ENCODE results near the gene CEP72.

GRCh38 chr5:617896-618295 is 5.8 kb downstream of the CEP72 start:
- TF ChIP-seq, protein P1, sequence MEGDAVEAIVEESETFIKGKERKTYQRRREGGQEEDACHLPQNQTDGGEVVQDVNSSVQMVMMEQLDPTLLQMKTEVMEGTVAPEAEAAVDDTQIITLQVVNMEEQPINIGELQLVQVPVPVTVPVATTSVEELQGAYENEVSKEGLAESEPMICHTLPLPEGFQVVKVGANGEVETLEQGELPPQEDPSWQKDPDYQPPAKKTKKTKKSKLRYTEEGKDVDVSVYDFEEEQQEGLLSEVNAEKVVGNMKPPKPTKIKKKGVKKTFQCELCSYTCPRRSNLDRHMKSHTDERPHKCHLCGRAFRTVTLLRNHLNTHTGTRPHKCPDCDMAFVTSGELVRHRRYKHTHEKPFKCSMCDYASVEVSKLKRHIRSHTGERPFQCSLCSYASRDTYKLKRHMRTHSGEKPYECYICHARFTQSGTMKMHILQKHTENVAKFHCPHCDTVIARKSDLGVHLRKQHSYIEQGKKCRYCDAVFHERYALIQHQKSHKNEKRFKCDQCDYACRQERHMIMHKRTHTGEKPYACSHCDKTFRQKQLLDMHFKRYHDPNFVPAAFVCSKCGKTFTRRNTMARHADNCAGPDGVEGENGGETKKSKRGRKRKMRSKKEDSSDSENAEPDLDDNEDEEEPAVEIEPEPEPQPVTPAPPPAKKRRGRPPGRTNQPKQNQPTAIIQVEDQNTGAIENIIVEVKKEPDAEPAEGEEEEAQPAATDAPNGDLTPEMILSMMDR (IDR thresholded peaks at IDR 0.05; ENCODE audit: low read depth, low read length): no peak
- no peak for TF ChIP-seq POLR2A (IDR thresholded peaks at IDR 0.05; ENCODE audit: extremely low read depth, insufficient read length)

All from NB4 (cell line).